ENCODE results near the gene WASL. TPM values are rescaled to one million over a fixed set of nuclear protein-coding genes. Genes with fewer than 3 reads are reported as not detected.

WASL gene
- total RNA-seq, 6 experiments from 2014 or later, result 22.7 to 27.6 (median 26.5) TPM

DNA sequence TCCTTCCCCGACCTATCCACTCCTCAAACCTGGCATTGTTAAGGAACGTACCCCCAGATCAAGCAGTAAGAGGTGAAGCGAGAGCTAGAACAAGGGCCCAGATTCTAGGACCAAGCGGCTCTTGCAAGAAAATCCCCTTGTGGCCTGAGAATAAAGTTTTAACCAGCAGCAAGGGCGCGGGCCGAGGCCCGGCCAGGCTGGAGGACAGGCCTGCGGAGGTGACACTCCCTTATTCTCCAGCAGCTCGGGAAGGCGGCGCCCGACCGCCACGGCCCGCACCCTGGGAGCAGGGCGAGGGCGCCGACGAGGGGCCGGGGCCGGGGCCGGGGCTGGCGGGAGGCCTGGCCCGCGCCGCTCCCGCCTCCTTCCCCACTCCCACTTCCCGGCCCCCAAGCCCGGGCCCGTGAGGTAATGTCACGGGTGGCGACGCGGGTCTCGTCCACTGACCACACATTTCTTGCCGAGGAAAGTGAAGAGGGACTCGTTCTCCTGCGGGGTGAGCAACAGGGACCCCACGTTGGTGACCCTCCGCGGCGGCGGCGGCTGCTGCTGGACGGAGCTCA is 551 bp downstream of the WASL start:
- peaks cover 14% of the 10 kb centered on the region for H3K36me3 Mint-ChIP-seq (ENCODE audit: low read depth)
- H3K9me3 Mint-ChIP-seq, result no peaks in the 10 kb centered on the region
- TF ChIP-seq, protein P1, sequence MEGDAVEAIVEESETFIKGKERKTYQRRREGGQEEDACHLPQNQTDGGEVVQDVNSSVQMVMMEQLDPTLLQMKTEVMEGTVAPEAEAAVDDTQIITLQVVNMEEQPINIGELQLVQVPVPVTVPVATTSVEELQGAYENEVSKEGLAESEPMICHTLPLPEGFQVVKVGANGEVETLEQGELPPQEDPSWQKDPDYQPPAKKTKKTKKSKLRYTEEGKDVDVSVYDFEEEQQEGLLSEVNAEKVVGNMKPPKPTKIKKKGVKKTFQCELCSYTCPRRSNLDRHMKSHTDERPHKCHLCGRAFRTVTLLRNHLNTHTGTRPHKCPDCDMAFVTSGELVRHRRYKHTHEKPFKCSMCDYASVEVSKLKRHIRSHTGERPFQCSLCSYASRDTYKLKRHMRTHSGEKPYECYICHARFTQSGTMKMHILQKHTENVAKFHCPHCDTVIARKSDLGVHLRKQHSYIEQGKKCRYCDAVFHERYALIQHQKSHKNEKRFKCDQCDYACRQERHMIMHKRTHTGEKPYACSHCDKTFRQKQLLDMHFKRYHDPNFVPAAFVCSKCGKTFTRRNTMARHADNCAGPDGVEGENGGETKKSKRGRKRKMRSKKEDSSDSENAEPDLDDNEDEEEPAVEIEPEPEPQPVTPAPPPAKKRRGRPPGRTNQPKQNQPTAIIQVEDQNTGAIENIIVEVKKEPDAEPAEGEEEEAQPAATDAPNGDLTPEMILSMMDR (IDR thresholded peaks at IDR 0.05), result no peak; the same call in 1 of the 2 replicates
- peak overlapping the region; percentile 100 for H3K27ac Mint-ChIP-seq
- peak overlapping the region; percentile 96 for H3K4me3 Mint-ChIP-seq
- DNase-seq, result peak; percentile 37
- H3K4me1 Mint-ChIP-seq (ENCODE audit: low read depth), result peaks cover 46% of the 10 kb centered on the region
- H3K27me3 Mint-ChIP-seq (ENCODE audit: insufficient read depth), result no peaks in the 10 kb centered on the region; the same call in none of the 2 replicates

DNA sequence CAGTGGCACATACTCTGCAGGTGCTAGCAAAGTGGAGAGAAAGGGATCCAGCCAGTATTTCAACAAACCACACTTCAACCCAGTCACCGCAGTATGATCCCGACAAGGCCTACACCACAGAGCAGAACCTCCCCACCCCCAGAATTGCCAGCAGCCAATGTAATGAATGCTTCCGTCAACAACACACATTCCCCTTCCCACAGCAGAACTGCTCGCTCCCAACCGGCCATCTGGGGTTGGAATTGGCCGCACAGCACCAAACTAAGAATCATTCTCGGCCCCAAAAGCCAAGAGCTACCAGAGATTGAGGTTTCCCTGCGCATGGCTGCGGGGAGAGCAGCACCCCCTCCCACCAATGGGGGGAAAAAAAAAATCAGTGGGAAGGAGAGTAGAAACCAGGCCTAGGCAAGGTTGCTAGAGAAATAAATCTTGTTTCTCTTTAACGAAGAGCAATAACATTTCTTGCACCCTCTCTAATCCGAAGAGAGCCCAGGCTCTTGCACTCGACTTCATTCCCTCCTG is 1.1 kb downstream of the WASL start:
- TF ChIP-seq, protein P1 (IDR thresholded peaks at IDR 0.05), result no peak
- Mint-ChIP-seq H3K36me3 (ENCODE audit: low read depth) (peaks cover 14% of the 10 kb centered on the region), H3K9me3 (no peaks in the 10 kb centered on the region), H3K27ac (peak overlapping the region; percentile 100), H3K4me3 (peak overlapping the region; percentile 96), H3K27me3 (ENCODE audit: insufficient read depth) (no peaks in the 10 kb centered on the region; the same call in none of the 2 replicates), H3K4me1 (ENCODE audit: low read depth) (peaks cover 47% of the 10 kb centered on the region)
- DNase-seq, result peak; percentile 57

DNA sequence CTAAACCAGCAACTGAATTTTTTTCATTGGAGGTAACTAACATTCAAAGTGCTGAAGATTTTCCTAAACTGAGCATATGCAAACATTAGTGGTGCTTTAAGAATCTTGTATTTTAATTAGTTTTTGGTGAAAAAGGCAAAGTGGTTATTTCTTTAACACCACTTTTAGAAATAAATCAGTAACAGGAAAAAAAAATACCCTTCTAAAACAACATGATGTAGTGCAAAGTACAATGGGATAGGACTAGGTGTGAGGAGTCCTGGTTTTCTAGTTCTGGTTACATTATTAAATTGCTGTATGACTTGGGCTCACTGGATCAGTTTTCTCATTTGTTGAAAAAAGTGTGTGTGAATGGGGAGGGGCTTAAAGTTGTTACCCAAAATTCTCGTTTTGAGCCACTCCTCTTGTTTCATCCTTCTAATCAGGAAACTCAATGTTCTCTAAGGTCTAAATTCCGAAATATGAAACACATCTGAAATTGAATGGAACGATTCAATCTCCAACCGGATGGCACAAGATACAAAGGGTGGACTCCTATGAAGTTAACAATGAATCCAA is 1.8 kb downstream of the WASL start:
- Mint-ChIP-seq H3K4me1 (ENCODE audit: low read depth) (peaks cover 47% of the 10 kb centered on the region), H3K4me3 (peak overlapping the region; percentile 96), H3K9me3 (no peaks in the 10 kb centered on the region), H3K36me3 (ENCODE audit: low read depth) (peaks cover 14% of the 10 kb centered on the region), H3K27ac (peak overlapping the region; percentile 100), H3K27me3 (ENCODE audit: insufficient read depth) (no peaks in the 10 kb centered on the region; the same call in none of the 2 replicates)
- DNase-seq, result no peak
- TF ChIP-seq, protein P1 (IDR thresholded peaks at IDR 0.05), result no peak

DNA sequence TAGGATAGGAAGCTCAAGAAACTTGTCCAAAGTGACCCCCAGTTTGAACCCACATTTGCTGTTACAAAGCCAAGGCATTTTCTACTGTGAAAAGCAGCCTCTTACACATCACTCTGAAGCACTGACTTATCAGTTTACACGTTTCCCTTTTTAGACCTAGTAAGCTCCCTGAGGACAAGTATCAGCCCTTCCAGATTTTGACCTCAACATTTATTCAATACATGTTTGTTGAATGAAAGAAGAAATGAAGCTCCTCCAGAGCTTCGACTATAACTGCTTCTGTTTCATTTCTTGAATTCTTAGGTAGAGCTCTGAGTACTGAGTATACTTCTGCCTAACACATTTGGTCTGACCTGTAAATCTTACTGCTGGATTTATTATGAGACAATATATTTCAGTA is 2.7 kb downstream of the WASL start:
- H3K27me3 Mint-ChIP-seq (ENCODE audit: insufficient read depth), result no peaks in the 10 kb centered on the region; the same call in none of the 2 replicates
- peak overlapping the region; percentile 17; the same call in 1 of the 2 replicates for H3K27ac Mint-ChIP-seq
- H3K4me1 Mint-ChIP-seq (ENCODE audit: low read depth), result peaks cover 47% of the 10 kb centered on the region
- no peak for DNase-seq
- H3K36me3 Mint-ChIP-seq (ENCODE audit: low read depth), result peaks cover 14% of the 10 kb centered on the region
- TF ChIP-seq, protein P1 (IDR thresholded peaks at IDR 0.05), result no peak
- no peaks in the 10 kb centered on the region for H3K9me3 Mint-ChIP-seq
- peak overlapping the region; percentile 96 for H3K4me3 Mint-ChIP-seq

DNA sequence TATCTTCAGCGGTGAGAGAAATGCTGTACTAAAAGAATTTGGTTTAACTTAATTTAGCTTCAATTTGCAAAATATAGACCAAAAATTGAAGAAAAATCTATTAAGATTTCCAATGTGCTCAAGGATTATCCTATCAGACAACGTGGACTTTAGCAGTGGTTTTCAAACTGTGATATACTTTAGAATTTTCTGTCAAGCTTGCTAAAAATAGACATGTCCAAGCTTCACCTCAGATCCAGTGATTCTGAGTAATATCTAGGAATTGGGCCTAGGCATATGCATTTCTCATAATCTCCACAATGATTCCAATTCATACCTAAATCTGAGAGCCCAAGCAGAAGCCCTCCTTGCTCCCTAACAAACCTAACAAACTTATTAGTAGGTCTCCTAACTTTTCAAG is 3.4 kb downstream of the WASL start:
- no peak for DNase-seq
- Mint-ChIP-seq H3K4me3 (peak overlapping the region; percentile 96), H3K4me1 (ENCODE audit: low read depth) (peaks cover 47% of the 10 kb centered on the region), H3K9me3 (no peaks in the 10 kb centered on the region), H3K27me3 (ENCODE audit: insufficient read depth) (no peaks in the 10 kb centered on the region; the same call in none of the 2 replicates), H3K27ac (no peak overlapping the region), H3K36me3 (ENCODE audit: low read depth) (peaks cover 14% of the 10 kb centered on the region)
- TF ChIP-seq, protein P1 (IDR thresholded peaks at IDR 0.05), result no peak

All from HFFc6 (cell line).